Umbilical cord (tissue), 2 donors: Measurements from ENCODE around the gene CMTM1. TPM values are rescaled to one million over a fixed set of nuclear protein-coding genes. Genes with fewer than 3 reads are reported as not detected.
"Not testable (repeated sequence)": the region's sequence is repeated elsewhere in the genome, so short reads cannot be mapped to it uniquely, and the experiment has no call there.

ENCODE experiments used
- DNase-seq: peaks from one replicate; pipeline ENCODE4 v3.0.0-alpha.2; 2015; ENCODE audit warnings: low spot score
- total RNA-seq: library from RNA; depleted of rRNA; stranded (reverse); fragments of >200 nt; gene quantifications from one replicate; pipeline ENCODE4 v1.2.3, GENCODE V29; 2014; ENCODE audit warnings: low replicate concordance; ENCODE audit not compliant: insufficient read depth

Gene CMTM1
- total RNA-seq, 1 donor from 2014 or later = 10.8 TPM

DNA sequence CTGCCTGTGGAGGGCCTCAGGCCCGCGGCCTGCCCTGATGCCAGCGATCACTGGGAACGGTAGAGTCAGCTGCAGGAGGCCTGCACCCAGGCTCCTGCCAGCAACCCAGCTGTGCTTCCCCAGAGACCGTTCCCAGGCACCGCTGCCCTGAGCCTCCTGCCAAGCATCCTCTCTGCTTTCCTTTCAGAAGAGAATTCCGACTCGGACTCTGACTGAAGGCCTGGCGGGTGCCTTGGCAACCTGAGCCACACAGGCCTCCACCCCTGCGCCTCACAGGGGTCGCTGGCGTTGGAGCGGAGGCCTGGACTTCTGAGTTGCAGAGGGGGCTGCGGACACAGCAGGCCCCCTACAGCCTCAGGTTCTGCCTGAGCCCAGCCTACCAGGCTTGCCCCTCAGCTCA is 46.2 kb downstream of the CMTM1 start:
- DNase-seq = no peak

DNA sequence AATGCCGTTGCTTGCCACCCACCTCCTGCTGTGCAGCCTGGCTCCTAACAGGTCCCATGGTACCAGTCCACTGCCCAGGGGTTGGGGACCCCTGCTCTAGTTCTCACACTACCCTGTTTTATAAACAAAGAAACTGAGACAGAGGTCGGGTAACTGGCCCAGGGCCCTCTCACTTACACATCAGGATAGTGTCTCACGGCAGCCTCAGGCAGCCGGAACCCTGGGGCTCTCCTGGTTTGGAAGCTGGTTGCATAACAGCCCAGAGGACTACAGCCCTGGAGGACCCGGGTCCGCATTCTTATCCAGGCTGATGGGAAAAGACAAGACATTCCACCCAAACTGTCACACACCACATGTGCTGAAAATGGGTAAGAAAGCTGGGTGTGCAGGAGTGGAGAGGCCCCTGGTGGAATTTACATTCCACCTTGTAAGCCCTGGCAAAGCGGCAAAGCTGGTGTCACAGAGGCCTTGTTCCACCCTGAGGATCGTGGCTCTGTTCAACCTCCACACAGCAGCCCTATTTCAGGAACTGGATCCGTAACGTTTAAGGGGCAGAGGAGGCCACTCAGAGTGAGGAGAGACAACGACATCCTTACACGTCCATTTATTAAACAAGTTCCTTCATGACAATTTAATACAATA is 48.0 kb downstream of the CMTM1 start:
- DNase-seq = no peak

DNA sequence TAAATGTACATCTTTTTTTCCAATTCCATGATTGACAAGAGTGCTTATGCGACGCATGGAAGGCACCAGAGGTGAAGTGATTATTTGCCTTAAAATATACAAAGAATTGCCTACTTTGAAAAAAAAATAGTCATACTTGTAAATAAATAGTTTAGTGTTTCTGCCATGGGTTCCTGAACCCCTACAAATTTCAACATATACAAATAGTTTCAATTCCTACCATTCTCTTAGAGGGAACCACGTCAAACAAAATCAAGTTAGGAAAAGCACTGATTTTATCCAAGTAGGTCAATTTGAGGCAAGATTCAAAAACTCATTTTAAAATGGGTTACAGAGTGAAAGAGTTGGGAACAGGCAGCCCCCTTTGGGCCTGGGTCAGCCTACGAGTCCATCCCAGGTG is 49.9 kb downstream of the CMTM1 start:
- DNase-seq = no peak

GRCh38 chr16:66616592-66616991 is 50.4 kb downstream of the CMTM1 start:
- no peak for DNase-seq

GRCh38 chr16:66617010-66617434 is 50.8 kb downstream of the CMTM1 start:
- no peak for DNase-seq

GRCh38 chr16:66617728-66618127 is 51.5 kb downstream of the CMTM1 start:
- no peak for DNase-seq

- no peak for DNase-seq
Observed at GRCh38 chr16:66618588-66619375, 52.5 kb downstream of the CMTM1 start.

DNA sequence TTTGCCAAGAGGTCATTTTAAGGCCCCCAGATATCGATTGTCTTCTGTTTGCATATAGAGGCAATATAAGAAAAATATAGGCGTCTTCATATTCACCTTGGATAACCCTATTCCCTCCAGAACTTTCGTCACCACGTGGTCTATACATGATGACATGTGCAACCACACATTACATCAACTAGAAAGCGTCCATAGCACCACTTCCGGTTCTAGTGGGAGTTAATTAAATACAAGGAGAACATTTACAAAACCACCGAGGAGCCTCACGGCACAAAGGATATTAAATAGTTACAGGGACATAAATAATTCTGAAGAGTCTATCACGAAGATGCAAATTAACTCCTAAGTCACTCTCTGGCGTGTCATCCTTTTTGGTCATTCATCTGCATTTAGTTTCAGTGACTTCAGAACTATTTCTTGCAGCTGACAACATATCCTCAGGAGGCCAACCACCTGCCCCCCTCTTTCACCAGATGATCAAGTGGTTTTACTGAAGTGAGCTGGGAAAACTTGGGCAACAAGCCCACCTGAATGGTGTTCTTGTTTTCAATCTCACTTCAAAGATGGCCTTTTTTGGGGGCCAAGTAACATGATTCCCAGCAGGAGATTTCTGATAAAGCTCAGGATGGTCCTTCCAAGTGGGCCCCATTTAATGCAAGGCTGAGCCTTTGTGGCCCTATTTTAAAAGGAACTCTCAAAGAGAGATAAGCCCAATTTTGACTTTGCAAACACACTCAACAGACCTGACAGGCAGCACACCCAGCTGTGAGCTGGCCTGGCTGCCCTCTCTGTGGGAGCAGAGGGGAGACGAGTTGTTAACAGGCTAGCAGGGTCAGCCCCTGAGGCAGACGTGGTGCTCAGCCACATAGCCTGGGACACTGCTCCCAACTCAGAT is 53.5 kb downstream of the CMTM1 start:
- DNase-seq = no peak

GRCh38 chr16:66620429-66620795 is 54.2 kb downstream of the CMTM1 start:
- DNase-seq = no peak

- DNase-seq = no peak
Observed at GRCh38 chr16:66621973-66622372, 55.7 kb downstream of the CMTM1 start.

- no peak for DNase-seq
Observed at GRCh38 chr16:66622863-66623262, 56.6 kb downstream of the CMTM1 start.

GRCh38 chr16:66623755-66624154 is 57.5 kb downstream of the CMTM1 start:
- DNase-seq = no peak

- not testable (repeated sequence) for DNase-seq
Observed at GRCh38 chr16:66627611-66628378, 61.6 kb downstream of the CMTM1 start.

Other genes starting within 250 kb of the CMTM1 start
- 12.5 TPM for gene CDH5, start 199.7 kb upstream of the CMTM1 start, total RNA-seq
- 22.1 TPM for gene BEAN1, start 139.1 kb upstream of the CMTM1 start, total RNA-seq
- 18.8 TPM for gene TK2, start 16.3 kb upstream of the CMTM1 start, total RNA-seq
- 31.8 TPM for gene CKLF, start 13.9 kb upstream of the CMTM1 start, total RNA-seq
- gene CMTM2, start 13.0 kb downstream of the CMTM1 start, total RNA-seq = not detected
- 41.9 TPM for gene CMTM3, start 38.3 kb downstream of the CMTM1 start, total RNA-seq
- 21.9 TPM for gene CMTM4, start 130.3 kb downstream of the CMTM1 start, total RNA-seq
- 152 TPM for gene DYNC1LI2, start 185.2 kb downstream of the CMTM1 start, total RNA-seq
- gene TERB1, start 235.1 kb downstream of the CMTM1 start, total RNA-seq = 1.7 TPM